GM12878 (cell line): Measurements from ENCODE around the gene RPGR. TPM values are rescaled to one million over a fixed set of nuclear protein-coding genes. Genes with fewer than 3 reads are reported as not detected.

Source experiments
- ATAC-seq: fragments of 200-7000 bp; cut with Tn5 transposase; 3 replicates; pipeline ENCODE4 v1.9.1; 2020; ENCODE audit warnings: mild to moderate bottlenecking, moderate library complexity
- BruUV-seq: library from RNA; stranded (reverse); fragments of 400-500 nt; replicated peaks from 2 replicates; lab custom pipeline; 2021; lab: Mats Ljungman, UMichigan
- CTCF ChIA-PET: fragments of 300-600 bp; sonication (Branson Sonifier 250); formaldehyde crosslinking; extraction: SDS; loops from one replicate; lab custom pipeline; 2021; ENCODE audit warnings: inconsistent platforms; lab: Yijun Ruan, JAX
- POLR2A ChIA-PET: fragments of 350-600 bp; formaldehyde crosslinking; extraction: SDS; loops from one replicate; lab custom pipeline; 2021; ENCODE audit warnings: inconsistent platforms; lab: Charles Lee
- RAD21 ChIA-PET: fragments of 300-600 bp; sonication (Branson Sonifier 250); formaldehyde crosslinking; loops from one replicate; lab custom pipeline; 2023; ENCODE audit warnings: antibody characterized with exemption; ENCODE audit not compliant: unreplicated experiment; lab: Charles Lee
- SMC1A ChIA-PET: fragments of 300-600 bp; sonication (Branson Sonifier 250); formaldehyde crosslinking; loops from one replicate; lab custom pipeline; 2023; ENCODE audit not compliant: unreplicated experiment, uncharacterized antibody; lab: Charles Lee
- DNase-seq: peaks from one replicate; pipeline ENCODE4 v3.0.0-alpha.2; 2011; ENCODE audit warnings: low read depth, low spot score
- FAIRE-seq: peaks from 3 replicates; lab custom pipeline; 2011; peaks lifted over from hg19 to GRCh38; lab: Jason Lieb, UNC
- H2AFZ ChIP-seq: 2 replicates; pipeline ENCODE4 v1.6.0; 2011; ENCODE audit warnings: low read depth, low read length, control low read depth; ENCODE audit not compliant: control insufficient read depth
- H3K27ac ChIP-seq: 2 replicates; pipeline ENCODE4 v1.5.1; 2011; ENCODE audit warnings: control low read depth; ENCODE audit not compliant: control insufficient read depth, insufficient read depth
- H3K27me3 ChIP-seq, 2 experiments: replicated peaks in 1 of 2; 2 replicates each; pipeline versions ENCODE4 v1.6.0 to v1.6.1; 2011; ENCODE audit warnings: low read length in 1 of 2; ENCODE audit not compliant: control insufficient read depth in 2 of 2, insufficient read depth in 2 of 2
- H3K36me3 ChIP-seq, 2 experiments: 2 replicates each; pipeline ENCODE4 v1.5.1; 2011; ENCODE audit warnings: low read length in 1 of 2; ENCODE audit not compliant: control insufficient read depth in 2 of 2, insufficient read depth in 2 of 2
- H3K4me1 ChIP-seq: 2 replicates; pipeline ENCODE4 v1.6.1; 2011; ENCODE audit warnings: mild to moderate bottlenecking, low read length, moderate library complexity, mixed read lengths; ENCODE audit not compliant: control insufficient read depth, insufficient read depth
- H3K4me2 ChIP-seq: 2 replicates; pipeline ENCODE4 v1.6.0; 2011; ENCODE audit warnings: control low read depth; ENCODE audit not compliant: control insufficient read depth, insufficient read depth
- H3K4me3 ChIP-seq: fragments of 200-600 bp; sonication (generic); 2 replicates; pipeline ENCODE4 v1.5.1; 2016
- H3K79me2 ChIP-seq: 2 replicates; pipeline ENCODE4 v1.6.0; 2011; ENCODE audit warnings: low read length; ENCODE audit not compliant: control insufficient read depth, insufficient read depth
- H3K9ac ChIP-seq: 2 replicates; pipeline ENCODE4 v1.8.0; 2011; ENCODE audit warnings: low read length, control low read depth, mixed read lengths; ENCODE audit not compliant: control insufficient read depth, insufficient read depth
- H3K9me3 ChIP-seq: replicated peaks from 3 replicates; pipeline ENCODE4 v1.5.1; 2011; ENCODE audit warnings: mild to moderate bottlenecking, low read length; ENCODE audit not compliant: control insufficient read depth, insufficient read depth
- H4K20me1 ChIP-seq: 2 replicates; pipeline ENCODE4 v1.6.0; 2011; ENCODE audit not compliant: control insufficient read depth, insufficient read depth
- BACH1 ChIP-seq: fragments of 450-650 bp; IDR thresholded peaks from 2 replicates; pipeline ENCODE4 v1.6.1; 2017; ENCODE audit warnings: mild to moderate bottlenecking, borderline replicate concordance
- CBFB ChIP-seq: IDR thresholded peaks from 2 replicates; pipeline ENCODE4 v1.6.1; 2016; ENCODE audit warnings: antibody characterized with exemption, low read depth
- CBX3 ChIP-seq: fragments of 200-600 bp; sonication (generic); IDR thresholded peaks from 2 replicates; pipeline ENCODE4 v1.6.1; 2016; ENCODE audit warnings: low read depth, borderline replicate concordance
- CHD1 ChIP-seq: IDR thresholded peaks from 2 replicates; pipeline ENCODE4 v1.6.1; 2012; ENCODE audit warnings: low read depth, low read length, improper control_type of control experiment
- CREM ChIP-seq: IDR thresholded peaks from 2 replicates; pipeline ENCODE4 v1.6.1; 2014; ENCODE audit warnings: antibody characterized with exemption, low read depth
- FOS ChIP-seq: IDR thresholded peaks from 3 replicates; pipeline ENCODE4 v1.6.1; 2011; ENCODE audit warnings: borderline replicate concordance; ENCODE audit not compliant: insufficient read length; ENCODE audit errors: extremely low read depth
- HSF1 ChIP-seq: fragments of 150-350 bp; IDR thresholded peaks from 2 replicates; pipeline ENCODE4 v1.6.1; 2014; ENCODE audit warnings: mild to moderate bottlenecking, low read depth, low read length
- IRF3 ChIP-seq: fragments of 450-650 bp; IDR thresholded peaks from 2 replicates; pipeline ENCODE4 v1.6.1; 2014; ENCODE audit warnings: mild to moderate bottlenecking
- KDM1A ChIP-seq: fragments of 200-600 bp; sonication (generic); IDR thresholded peaks from 2 replicates; pipeline ENCODE4 v1.6.1; 2016; ENCODE audit warnings: borderline replicate concordance
- MEF2A ChIP-seq: IDR thresholded peaks from 2 replicates; pipeline ENCODE4 v1.6.1; 2011; ENCODE audit warnings: low read depth, mild to moderate bottlenecking, low read length, moderate library complexity; ENCODE audit not compliant: insufficient read depth
- NKRF ChIP-seq: fragments of 450-650 bp; conservative IDR thresholded peaks from 2 replicates; pipeline ENCODE4 v1.6.1; 2017; ENCODE audit warnings: mild to moderate bottlenecking, moderate library complexity
- NR2C1 ChIP-seq: fragments of 450-650 bp; IDR thresholded peaks from 2 replicates; pipeline ENCODE4 v1.6.1; 2017; ENCODE audit warnings: antibody characterized with exemption, mild to moderate bottlenecking, moderate library complexity
- POLR2AphosphoS2 ChIP-seq: IDR thresholded peaks from 2 replicates; pipeline ENCODE4 v1.6.1; 2011; ENCODE audit warnings: low read depth, mild to moderate bottlenecking, low read length, improper control_type of control experiment, moderate library complexity
- SIN3A ChIP-seq: IDR thresholded peaks from 2 replicates; pipeline ENCODE4 v1.6.1; 2012; ENCODE audit warnings: low read depth, low read length, improper control_type of control experiment
- YBX1 ChIP-seq: fragments of 450-650 bp; IDR thresholded peaks from 2 replicates; pipeline ENCODE4 v1.6.1; 2016; ENCODE audit warnings: antibody characterized with exemption
- ZBTB4 ChIP-seq: fragments of 450-650 bp; formaldehyde crosslinking; IDR thresholded peaks from 2 replicates; pipeline ENCODE4 v1.4.0; 2022; ENCODE audit warnings: mild to moderate bottlenecking, moderate library complexity
- ZZZ3 ChIP-seq: IDR thresholded peaks from 2 replicates; pipeline ENCODE4 v1.6.1; 2011; ENCODE audit warnings: low read depth; ENCODE audit not compliant: control insufficient read depth, insufficient read length
- WGBS: methylation state at CpG from one replicate; pipeline ENCODE4 v1.1.6; 2016; ENCODE audit warnings: low lambda C conversion rate; ENCODE audit not compliant: insufficient replicate concordance, insufficient coverage; ENCODE audit errors: missing lambda C conversion rate; 5-methylcytosine and 5-hydroxymethylcytosine counted together
- in situ Hi-C: fragments of 300-500 bp; cut with MboI; formaldehyde crosslinking; loops from 9 replicates; pipeline ENCODE4 v1.14.3; 2018; ENCODE audit warnings: mixed read lengths
- intact Hi-C: fragments of 100-400 bp; cut with micrococcal nuclease; formaldehyde crosslinking; loops from one replicate; pipeline ENCODE4 v1.14.2; 2022; ENCODE audit not compliant: unreplicated experiment
- polyA plus RNA-seq, 11 experiments: library from polyadenylated mRNA; depleted of rRNA in 4 of 11; unstranded in 6 of 11; stranded (reverse) in 5 of 11; fragments of >200 nt; fragmentation: Nextera tagmentation in 4 of 11; fragmentation: Illumina TruSeq in 1 of 11; extraction: Ambion mirVana in 4 of 11; extraction: Trizol in 1 of 11; gene quantifications; 1 replicate in 1 of 11; 2 replicates in 10 of 11; pipeline versions ENCODE4 v1.2.1 to v1.2.3, GENCODE V29; 2011 to 2016; ENCODE audit warnings: inconsistent platforms in 2 of 11, missing spikeins in 2 of 11, low read depth in 1 of 11
- total RNA-seq, 4 experiments: library from RNA; depleted of rRNA in 3 of 4; stranded (reverse); fragments of >200 nt in 3 of 4; fragmentation: Illumina TruSeq in 1 of 4; extraction: Trizol in 1 of 4; gene quantifications; 2 replicates each; pipeline versions ENCODE4 v1.2.1 to v1.2.3, GENCODE V29; 2013 to 2021

Gene RPGR
- total and polyA plus RNA-seq, 10 of the 15 experiments (the other 5 are each of a cell fraction or from before 2014, with no cell fraction given): 5.5 to 13.4 (median 7.6) TPM

- TF ChIP-seq ZBTB4 (CRISPR knock-in tag) (no peak), BACH1 (no peak), POLR2AphosphoS2 (no peak), CREM (no peak), KDM1A (no peak), YBX1 (no peak), ZZZ3 (no peak)
These were observed 47.1 kb upstream of the RPGR start (continued) for GRCh38 chrX:38374431-38374830.

GRCh38 chrX:38371641-38372040 is 44.3 kb upstream of the RPGR start:
- Histone ChIP-seq H2AFZ (no peak overlapping the region), H3K79me2 (no peaks in the 10 kb centered on the region), H3K27me3 (peaks cover 2 to 3% of the 10 kb centered on the region in 2 experiments; a peak in 1 of 4 replicates), H3K9me3 (no peaks in the 10 kb centered on the region), H3K4me3 (no peak overlapping the region), H3K9ac (no peak overlapping the region), H4K20me1 (no peaks in the 10 kb centered on the region), H3K4me1 (no peaks in the 10 kb centered on the region), H3K27ac (no peak overlapping the region), H3K36me3 (no peaks in the 10 kb centered on the region), H3K4me2 (no peak overlapping the region)
- DNase-seq (no peak), FAIRE-seq (no peak), ATAC-seq (no peak)
- intact Hi-C loops: no loop called here
- BruUV-seq: no TSS peak
- in situ Hi-C loops: no loop called here
- ChIA-PET CTCF (no interaction called here), RAD21 (no interaction called here), SMC1A (interaction anchor here (0.5 to 0.7 kb wide), 2 partner anchors 205 to 273 kb away, joined by 3 read pairs; no protein-coding TSS in a partner anchor), POLR2A (no interaction called here)
- TF ChIP-seq IRF3: no peak
- no peak for TF ChIP-seq NKRF
- TF ChIP-seq NR2C1: no peak
- no peak for TF ChIP-seq HSF1
- no peak for TF ChIP-seq FOS
- no peak for TF ChIP-seq CBFB
- TF ChIP-seq CHD1: no peak
- no peak for TF ChIP-seq SIN3A
- no peak for TF ChIP-seq MEF2A
- no peak for TF ChIP-seq CBX3
- 35% methylated on average over 2 of the region's 2 CpGs for WGBS
